Tibial artery (tissue), 4 donors: Measurements from ENCODE around the gene SMARCB1.

Experiments used
- DNase-seq, 2 donors: peaks; one replicate each; pipeline ENCODE4 v3.0.0-alpha.2; 2019
- H3K27ac ChIP-seq, 2 donors: fragments of 200-600 bp; sonication (generic) in 1 of 2; 1 replicate in 1 of 2; 2 replicates in 1 of 2; pipeline ENCODE4 v1.5.1; 2018 to 2019; ENCODE audit warnings: mild to moderate bottlenecking in 1 of 2
- H3K27me3 ChIP-seq, 2 donors: fragments of 200-600 bp; sonication (generic) in 1 of 2; one replicate each; pipeline versions ENCODE4 v1.5.1 to v1.6.0; 2016 to 2019
- H3K36me3 ChIP-seq, 3 donors: fragments of 200-600 bp; sonication (generic) in 2 of 3; one replicate each; pipeline ENCODE4 v1.5.1; 2016 to 2019; ENCODE audit warnings: mild to moderate bottlenecking in 2 of 3
- H3K4me1 ChIP-seq, 4 donors: fragments of 200-600 bp; sonication (generic) in 2 of 4; 1 replicate in 3 of 4; 2 replicates in 1 of 4; pipeline ENCODE4 v1.5.1; 2016 to 2019
- H3K4me3 ChIP-seq, 2 donors: fragments of 200-600 bp; sonication (generic) in 1 of 2; 1 replicate in 1 of 2; 2 replicates in 1 of 2; pipeline ENCODE4 v1.5.1; 2018 to 2019; ENCODE audit warnings: mild to moderate bottlenecking in 2 of 2
- H3K9me3 ChIP-seq, 3 donors: fragments of 200-600 bp; sonication (generic) in 1 of 3; one replicate each; pipeline ENCODE4 v1.5.1; 2016 to 2019
- intact Hi-C: fragments of 100-400 bp; cut with DNase I; formaldehyde crosslinking; loops from one replicate; pipeline ENCODE4 v1.15.0; 2023; ENCODE audit warnings: low total_unique reads
- TF ChIP-seq, protein P1 (sequence below), 2 experiments: fragments of 200-600 bp in 1 of 2; fragments of 450-650 bp in 1 of 2; IDR thresholded peaks; one replicate each; pipeline ENCODE4 v1.5.1; 2017 to 2019; ENCODE audit warnings: antibody characterized with exemption in 2 of 2, mild to moderate bottlenecking in 1 of 2, moderate library complexity in 1 of 2

SMARCB1 gene

DNA sequence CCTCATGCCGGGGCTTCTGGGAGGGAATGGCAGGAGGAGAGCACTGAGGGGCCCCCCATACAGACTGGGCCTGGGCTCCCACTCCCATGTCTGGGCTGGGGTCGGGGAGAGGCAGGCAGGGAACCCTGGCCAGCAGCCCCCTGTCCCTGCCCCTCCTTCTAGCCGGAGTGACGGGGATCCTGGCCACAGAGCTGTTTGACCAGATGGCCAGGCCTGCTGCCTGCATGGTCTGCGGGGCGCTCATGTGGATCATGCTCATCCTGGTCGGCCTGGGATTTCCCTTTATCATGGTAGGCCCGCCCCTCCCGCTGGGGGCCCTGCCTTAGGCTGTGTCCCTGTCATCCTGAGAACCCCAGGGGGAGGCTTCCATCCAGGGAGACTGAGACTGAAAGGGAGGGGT, 97.4 kb downstream of the SMARCB1 start:
- Histone ChIP-seq H3K4me1 (peaks cover 0 to 14% (median 7%) of the 10 kb centered on the region in 4 donors), H3K4me3 (no peak overlapping the region), H3K27me3 (no peaks in the 10 kb centered on the region), H3K27ac (no peak overlapping the region), H3K9me3 (no peaks in the 10 kb centered on the region), H3K36me3 (peaks cover 0 to 35% (median 8%) of the 10 kb centered on the region in 3 donors)
- intact Hi-C loops: no loop called here
- TF ChIP-seq, protein P1, sequence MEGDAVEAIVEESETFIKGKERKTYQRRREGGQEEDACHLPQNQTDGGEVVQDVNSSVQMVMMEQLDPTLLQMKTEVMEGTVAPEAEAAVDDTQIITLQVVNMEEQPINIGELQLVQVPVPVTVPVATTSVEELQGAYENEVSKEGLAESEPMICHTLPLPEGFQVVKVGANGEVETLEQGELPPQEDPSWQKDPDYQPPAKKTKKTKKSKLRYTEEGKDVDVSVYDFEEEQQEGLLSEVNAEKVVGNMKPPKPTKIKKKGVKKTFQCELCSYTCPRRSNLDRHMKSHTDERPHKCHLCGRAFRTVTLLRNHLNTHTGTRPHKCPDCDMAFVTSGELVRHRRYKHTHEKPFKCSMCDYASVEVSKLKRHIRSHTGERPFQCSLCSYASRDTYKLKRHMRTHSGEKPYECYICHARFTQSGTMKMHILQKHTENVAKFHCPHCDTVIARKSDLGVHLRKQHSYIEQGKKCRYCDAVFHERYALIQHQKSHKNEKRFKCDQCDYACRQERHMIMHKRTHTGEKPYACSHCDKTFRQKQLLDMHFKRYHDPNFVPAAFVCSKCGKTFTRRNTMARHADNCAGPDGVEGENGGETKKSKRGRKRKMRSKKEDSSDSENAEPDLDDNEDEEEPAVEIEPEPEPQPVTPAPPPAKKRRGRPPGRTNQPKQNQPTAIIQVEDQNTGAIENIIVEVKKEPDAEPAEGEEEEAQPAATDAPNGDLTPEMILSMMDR (IDR thresholded peaks at IDR 0.05): no peak
- no peak for DNase-seq
